H9 (cell line): ENCODE measurements around the gene NPAS1. TPM values are rescaled to one million over a fixed set of nuclear protein-coding genes. Genes with fewer than 3 reads are reported as not detected.

Experiments used
- DNase-seq: peaks from one replicate; pipeline ENCODE4 v3.0.0-alpha.2; 2017
- H2AFZ ChIP-seq: one replicate; pipeline ENCODE4 v1.6.1; 2013; ENCODE audit warnings: mild to moderate bottlenecking, low read length, control low read depth, moderate library complexity
- H2AK5ac ChIP-seq: 2 replicates; pipeline ENCODE4 v1.6.1; 2013; ENCODE audit warnings: low read length, control low read depth, mixed read lengths; ENCODE audit not compliant: insufficient read length
- H2BK120ac ChIP-seq: one replicate; pipeline ENCODE4 v1.6.1; 2013; ENCODE audit warnings: low read depth, mild to moderate bottlenecking, low read length, control low read depth, inconsistent platforms; ENCODE audit not compliant: poor library complexity, severe bottlenecking
- H2BK12ac ChIP-seq: 2 replicates; pipeline ENCODE4 v1.6.1; 2013; ENCODE audit warnings: low read length, control low read depth, mixed read lengths, low read depth; ENCODE audit not compliant: insufficient read length
- H2BK15ac ChIP-seq: 2 replicates; pipeline ENCODE4 v1.6.1; 2013; ENCODE audit warnings: low read depth, low read length, control low read depth
- H2BK20ac ChIP-seq: one replicate; pipeline ENCODE4 v1.6.1; 2013; ENCODE audit warnings: low read depth, mild to moderate bottlenecking, low read length, control low read depth, inconsistent platforms; ENCODE audit not compliant: poor library complexity, severe bottlenecking
- H2BK5ac ChIP-seq: 2 replicates; pipeline ENCODE4 v1.6.1; 2013; ENCODE audit warnings: low read length, control low read depth, mixed read lengths; ENCODE audit not compliant: insufficient read length
- H3K14ac ChIP-seq: 2 replicates; pipeline ENCODE4 v1.6.1; 2013; ENCODE audit warnings: low read length, control low read depth; ENCODE audit not compliant: insufficient read depth
- H3K18ac ChIP-seq: 2 replicates; pipeline ENCODE4 v1.6.1; 2013; ENCODE audit warnings: low read depth, mild to moderate bottlenecking, mixed read lengths, low read length, control low read depth; ENCODE audit not compliant: insufficient read length
- H3K23ac ChIP-seq: 2 replicates; pipeline ENCODE4 v1.6.1; 2013; ENCODE audit warnings: low read length, control low read depth, mixed read lengths, low read depth; ENCODE audit not compliant: insufficient read length
- H3K23me2 ChIP-seq: 2 replicates; pipeline ENCODE4 v1.6.1; 2013; ENCODE audit warnings: low read depth, mild to moderate bottlenecking, mixed read lengths, low read length, control low read depth; ENCODE audit not compliant: insufficient read length, poor library complexity, severe bottlenecking
- H3K27ac ChIP-seq: 2 replicates; pipeline ENCODE4 v1.5.1; 2013; ENCODE audit warnings: low read length, control low read depth, mixed read lengths, low read depth; ENCODE audit not compliant: insufficient read length
- H3K27me3 ChIP-seq: 2 replicates; pipeline ENCODE4 v1.6.1; 2013; ENCODE audit warnings: low read length, control low read depth, inconsistent platforms; ENCODE audit not compliant: insufficient read depth
- H3K4ac ChIP-seq: 2 replicates; pipeline ENCODE4 v1.6.1; 2013; ENCODE audit warnings: low read depth, mild to moderate bottlenecking, control low read depth, inconsistent platforms, low read length, moderate library complexity
- H3K4me1 ChIP-seq: 2 replicates; pipeline ENCODE4 v1.6.1; 2013; ENCODE audit warnings: low read length, control low read depth, inconsistent platforms; ENCODE audit not compliant: insufficient read depth
- H3K4me2 ChIP-seq: 2 replicates; pipeline ENCODE4 v1.6.1; 2013; ENCODE audit warnings: low read length, control low read depth, mixed read lengths; ENCODE audit not compliant: insufficient read length, insufficient read depth
- H3K56ac ChIP-seq: 2 replicates; pipeline ENCODE4 v1.6.1; 2013; ENCODE audit warnings: low read depth, mild to moderate bottlenecking, mixed read lengths, low read length, control low read depth; ENCODE audit not compliant: insufficient read length
- H3K79me1 ChIP-seq: 2 replicates; pipeline ENCODE4 v1.6.1; 2013; ENCODE audit warnings: low read depth, mild to moderate bottlenecking, moderate library complexity, low read length, control low read depth, inconsistent platforms; ENCODE audit not compliant: insufficient read depth, poor library complexity, severe bottlenecking
- H3K79me2 ChIP-seq: 2 replicates; pipeline ENCODE4 v1.6.1; 2013; ENCODE audit warnings: low read length, control low read depth, inconsistent platforms; ENCODE audit not compliant: insufficient read depth
- H3K9ac ChIP-seq: 2 replicates; pipeline ENCODE4 v1.6.1; 2013; ENCODE audit warnings: low read length, control low read depth, mixed read lengths; ENCODE audit not compliant: insufficient read length; ENCODE audit errors: extremely low read depth
- H3K9me3 ChIP-seq: one replicate; pipeline ENCODE4 v1.6.1; 2013; ENCODE audit warnings: low read depth, low read length, inconsistent platforms; ENCODE audit not compliant: control insufficient read depth
- H3T11ph ChIP-seq: one replicate; pipeline ENCODE4 v1.6.1; 2013; ENCODE audit warnings: mild to moderate bottlenecking, low read length, control low read depth, inconsistent platforms
- H4K20me1 ChIP-seq: one replicate; pipeline ENCODE4 v1.6.1; 2013; ENCODE audit not compliant: control insufficient read depth, insufficient read length, insufficient read depth
- H4K5ac ChIP-seq: 2 replicates; pipeline ENCODE4 v1.6.1; 2013; ENCODE audit warnings: low read depth, mild to moderate bottlenecking, mixed read lengths, low read length, control low read depth; ENCODE audit not compliant: insufficient read length
- H4K8ac ChIP-seq: replicated peaks from 2 replicates; pipeline ENCODE4 v1.6.1; 2013; ENCODE audit warnings: low read length, control low read depth, mixed read lengths, low read depth; ENCODE audit not compliant: insufficient read length
- H4K91ac ChIP-seq: 2 replicates; pipeline ENCODE4 v1.6.1; 2013; ENCODE audit warnings: low read depth, mild to moderate bottlenecking, moderate library complexity, mixed read lengths, low read length, control low read depth; ENCODE audit not compliant: insufficient read length
- H3K27ac Mint-ChIP-seq, 3 experiments: 2 replicates in 2 of 3; 3 replicates in 1 of 3; pipeline ENCODE4 v1.8.0; 2020 to 2021; ENCODE audit warnings: mixed read lengths in 3 of 3, mild to moderate bottlenecking in 1 of 3, moderate library complexity in 1 of 3
- H3K27me3 Mint-ChIP-seq: 2 replicates; pipeline ENCODE4 v1.8.0; 2021; ENCODE audit warnings: low read depth, mild to moderate bottlenecking, moderate library complexity, mixed read lengths
- H3K36me3 Mint-ChIP-seq, 3 experiments: 2 replicates in 2 of 3; 3 replicates in 1 of 3; pipeline ENCODE4 v1.8.0; 2020 to 2021; ENCODE audit warnings: low read depth in 3 of 3, mixed read lengths in 3 of 3; ENCODE audit not compliant: insufficient read depth in 1 of 3
- H3K4me1 Mint-ChIP-seq, 2 experiments: 2 replicates each; pipeline ENCODE4 v1.8.0; 2020; ENCODE audit warnings: mixed read lengths in 2 of 2
- H3K4me3 Mint-ChIP-seq, 2 experiments: 2 replicates in 1 of 2; 3 replicates in 1 of 2; pipeline ENCODE4 v1.8.0; 2020 to 2021; ENCODE audit warnings: mild to moderate bottlenecking in 2 of 2, mixed read lengths in 2 of 2, moderate library complexity in 1 of 2
- H3K9me3 Mint-ChIP-seq, 2 experiments: 2 replicates in 1 of 2; 3 replicates in 1 of 2; pipeline ENCODE4 v1.8.0; 2020; ENCODE audit warnings: mild to moderate bottlenecking in 2 of 2, mixed read lengths in 2 of 2, moderate library complexity in 1 of 2
- WGBS: extraction: QIAGEN DNeasy Blood & Tissue Kit; methylation state at CpG from one replicate; pipeline ENCODE4 v1.1.7; 2013; ENCODE audit warnings: missing lambda C conversion rate, low lambda C conversion rate, mixed read lengths; ENCODE audit not compliant: insufficient read length; ENCODE audit errors: extremely low coverage; 5-methylcytosine and 5-hydroxymethylcytosine counted together
- total RNA-seq: library from RNA; stranded (reverse); gene quantifications from 2 replicates; pipeline ENCODE4 v1.2.1, GENCODE V29; 2021
- TF ChIP-seq, protein P1 (sequence below): fragments of 200-600 bp; sonication (generic); conservative IDR thresholded peaks from 3 replicates; pipeline ENCODE4 v1.8.0; 2021; ENCODE audit warnings: antibody characterized with exemption, mild to moderate bottlenecking

Gene NPAS1
- total RNA-seq, 1 experiment from 2014 or later, result 17.8 TPM

DNA sequence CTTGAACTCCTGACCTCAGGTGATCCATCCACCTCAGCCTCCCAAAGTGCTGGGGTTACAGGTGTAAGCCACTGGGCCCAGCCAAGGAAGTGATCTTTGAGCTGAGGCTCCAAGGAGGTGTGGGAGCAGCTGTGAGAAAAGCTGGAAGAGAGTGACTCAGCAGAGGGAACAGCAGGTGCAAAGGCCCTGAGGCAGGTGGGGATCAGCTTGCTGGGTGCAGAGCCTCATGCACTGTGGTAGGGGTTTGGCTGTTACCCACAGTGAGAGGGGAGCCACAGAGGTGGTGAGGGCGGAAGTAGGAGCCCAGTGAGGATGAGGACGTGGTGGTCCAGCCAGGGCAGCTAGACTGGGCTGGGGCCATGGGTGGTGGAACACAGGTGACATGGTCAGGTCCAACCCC, 6.5 kb downstream of the NPAS1 start:
- Mint-ChIP-seq H3K4me1 (peaks cover 16 to 29% of the 10 kb centered on the region in 2 experiments), H3K27ac (no peak overlapping the region), H3K36me3 (peaks cover 0 to 4% (median 4%) of the 10 kb centered on the region in 3 experiments; a peak in 3 of 7 replicates), H3K27me3 (peaks cover 85% of the 10 kb centered on the region), H3K9me3 (no peaks in the 10 kb centered on the region), H3K4me3 (no peak overlapping the region)
- no peaks in the 10 kb centered on the region for H3K9me3 ChIP-seq
- H3K79me1 ChIP-seq, result no peaks in the 10 kb centered on the region
- H3K27ac ChIP-seq, result no peak overlapping the region
- 0 out of 2 replicates have a peak overlapping the region, but pooled peaks have one; percentile 95 for H2BK15ac ChIP-seq
- H2AK5ac ChIP-seq, result no peak overlapping the region
- H3K18ac ChIP-seq, result no peak overlapping the region
- no CpG with 5 or more reads among the region's 2 CpGs for WGBS
- H2BK120ac ChIP-seq, result no peak overlapping the region
- no peak overlapping the region for H3K4ac ChIP-seq
- H2BK5ac ChIP-seq, result no peak overlapping the region
- peaks cover 27% of the 10 kb centered on the region for H3K27me3 ChIP-seq
- no peaks in the 10 kb centered on the region for H3K79me2 ChIP-seq
- no peak overlapping the region for H3K23ac ChIP-seq
- H2BK20ac ChIP-seq, result no peak overlapping the region
- H2AFZ ChIP-seq, result no peak overlapping the region
- H3K4me2 ChIP-seq, result no peak overlapping the region
- no peak overlapping the region for H3K56ac ChIP-seq
- peaks cover 11% of the 10 kb centered on the region for H3K23me2 ChIP-seq
- no peak overlapping the region for H3T11ph ChIP-seq
- TF ChIP-seq, protein P1, sequence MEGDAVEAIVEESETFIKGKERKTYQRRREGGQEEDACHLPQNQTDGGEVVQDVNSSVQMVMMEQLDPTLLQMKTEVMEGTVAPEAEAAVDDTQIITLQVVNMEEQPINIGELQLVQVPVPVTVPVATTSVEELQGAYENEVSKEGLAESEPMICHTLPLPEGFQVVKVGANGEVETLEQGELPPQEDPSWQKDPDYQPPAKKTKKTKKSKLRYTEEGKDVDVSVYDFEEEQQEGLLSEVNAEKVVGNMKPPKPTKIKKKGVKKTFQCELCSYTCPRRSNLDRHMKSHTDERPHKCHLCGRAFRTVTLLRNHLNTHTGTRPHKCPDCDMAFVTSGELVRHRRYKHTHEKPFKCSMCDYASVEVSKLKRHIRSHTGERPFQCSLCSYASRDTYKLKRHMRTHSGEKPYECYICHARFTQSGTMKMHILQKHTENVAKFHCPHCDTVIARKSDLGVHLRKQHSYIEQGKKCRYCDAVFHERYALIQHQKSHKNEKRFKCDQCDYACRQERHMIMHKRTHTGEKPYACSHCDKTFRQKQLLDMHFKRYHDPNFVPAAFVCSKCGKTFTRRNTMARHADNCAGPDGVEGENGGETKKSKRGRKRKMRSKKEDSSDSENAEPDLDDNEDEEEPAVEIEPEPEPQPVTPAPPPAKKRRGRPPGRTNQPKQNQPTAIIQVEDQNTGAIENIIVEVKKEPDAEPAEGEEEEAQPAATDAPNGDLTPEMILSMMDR, result no peak
- DNase-seq, result no peak
- no peaks in the 10 kb centered on the region for H4K20me1 ChIP-seq
- no peak overlapping the region for H4K8ac ChIP-seq
- H4K5ac ChIP-seq, result no peak overlapping the region
- H3K4me1 ChIP-seq, result 0 out of 2 replicates have a peak, but pooled peaks cover 2% of the 10 kb centered on the region
- no peak overlapping the region for H3K14ac ChIP-seq
- H3K9ac ChIP-seq, result no peak overlapping the region
- no peak overlapping the region for H4K91ac ChIP-seq
- H2BK12ac ChIP-seq, result no peak overlapping the region
